GM21619 (cell line): ENCODE measurements around the gene RNF43.

ENCODE experiments used
- ATAC-seq: cut with Tn5 transposase; IDR thresholded peaks from one replicate; pipeline ENCODE4 v1.9.1; 2021; ENCODE audit not compliant: unreplicated experiment

The RNF43 gene

DNA sequence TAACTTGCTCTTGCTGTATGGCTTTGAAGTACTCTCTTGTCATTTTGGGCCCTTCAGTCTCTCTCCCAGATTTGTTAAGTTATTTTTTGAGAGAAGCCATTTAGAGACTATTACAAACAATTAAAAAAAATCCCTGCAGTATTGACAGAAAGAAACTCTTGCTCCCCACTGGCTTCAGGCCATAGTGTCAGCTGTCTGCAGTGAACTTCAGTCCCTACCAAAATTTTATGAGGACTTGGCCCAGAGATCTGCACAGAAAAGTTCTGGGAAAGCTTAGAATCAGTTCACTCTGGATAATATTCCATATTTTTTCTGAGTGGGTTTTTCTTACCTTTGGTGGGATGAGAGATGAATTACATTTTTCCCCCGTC is 34.5 kb downstream of the RNF43 start:
- ATAC-seq, result no peak

DNA sequence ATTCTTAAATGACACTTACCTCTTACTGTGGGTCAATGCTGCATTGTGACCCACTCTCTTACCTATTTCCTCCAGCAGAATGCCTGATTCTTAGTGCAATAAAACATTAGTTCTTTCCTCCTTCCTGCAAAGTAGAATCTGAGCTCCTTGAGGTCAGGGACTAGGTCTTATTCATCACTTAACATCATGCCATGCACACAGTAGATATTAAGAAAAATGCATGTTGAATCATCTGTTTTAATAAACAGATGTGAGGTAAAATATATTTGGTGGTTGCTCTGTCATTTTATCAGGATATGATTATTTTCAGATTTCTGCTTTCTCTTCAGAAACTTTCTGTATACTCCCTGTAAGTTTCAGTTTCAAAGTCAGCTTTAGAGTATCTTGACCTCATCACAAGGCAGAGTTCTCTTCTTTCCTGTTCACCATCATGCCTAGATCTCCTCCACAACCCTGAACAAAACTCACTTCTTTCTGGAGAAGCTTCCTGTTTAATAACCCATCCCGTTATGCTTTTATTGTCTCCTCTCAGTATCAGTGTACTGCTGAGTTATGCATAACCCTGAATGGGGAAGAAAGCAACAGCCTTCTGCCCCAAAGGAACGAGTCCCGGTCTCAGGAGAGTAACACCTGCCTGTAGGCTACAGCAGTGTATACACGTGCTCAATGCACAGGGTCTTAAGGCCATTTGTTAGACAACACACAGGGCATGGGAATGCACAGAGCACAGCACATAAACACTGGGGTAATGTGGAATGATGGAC is 35.0 kb downstream of the RNF43 start:
- peak; percentile 66 for ATAC-seq

DNA sequence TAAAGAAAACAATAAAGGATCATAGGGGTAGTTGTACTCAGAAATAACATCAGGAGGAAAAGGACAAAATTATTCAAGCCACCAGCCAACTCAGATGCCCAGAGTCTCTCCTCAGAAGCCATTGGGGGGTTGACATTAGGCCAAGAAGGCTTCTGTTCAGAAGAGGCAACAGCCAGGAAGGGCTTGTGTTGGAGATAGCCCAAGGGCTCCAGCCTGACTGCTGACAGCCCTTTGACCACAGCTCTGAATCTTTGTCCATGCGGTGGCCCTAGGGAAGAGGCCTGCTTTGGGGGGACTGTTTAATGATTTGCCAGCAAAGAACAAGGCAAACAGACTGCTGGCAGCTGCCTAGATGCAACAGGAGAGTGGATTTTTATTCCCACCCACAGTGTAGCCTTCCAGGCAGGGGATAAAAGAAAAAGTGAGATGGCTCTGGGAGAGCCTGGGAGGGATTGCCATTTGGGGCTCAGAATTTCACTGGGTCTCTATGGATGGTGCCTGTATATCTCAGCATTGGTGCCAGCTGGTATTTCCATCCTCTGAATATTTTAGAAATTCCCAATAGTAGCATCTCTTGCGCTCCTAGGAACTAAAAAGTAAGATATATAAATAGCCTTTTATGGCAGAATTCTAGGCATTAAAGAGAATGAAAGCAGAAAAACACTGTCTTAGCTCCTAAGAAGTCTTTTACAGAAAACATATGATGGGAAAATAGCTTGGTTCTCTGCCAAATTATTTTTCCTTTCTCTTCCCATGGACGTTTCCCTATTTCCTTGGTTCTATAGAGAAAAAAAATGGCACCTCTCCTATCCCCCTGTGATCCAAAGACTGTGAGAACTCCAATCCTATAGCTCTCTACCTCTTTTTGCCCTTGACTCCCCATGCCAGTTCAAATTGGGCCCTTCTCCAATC is 36.0 kb downstream of the RNF43 start:
- no peak for ATAC-seq

DNA sequence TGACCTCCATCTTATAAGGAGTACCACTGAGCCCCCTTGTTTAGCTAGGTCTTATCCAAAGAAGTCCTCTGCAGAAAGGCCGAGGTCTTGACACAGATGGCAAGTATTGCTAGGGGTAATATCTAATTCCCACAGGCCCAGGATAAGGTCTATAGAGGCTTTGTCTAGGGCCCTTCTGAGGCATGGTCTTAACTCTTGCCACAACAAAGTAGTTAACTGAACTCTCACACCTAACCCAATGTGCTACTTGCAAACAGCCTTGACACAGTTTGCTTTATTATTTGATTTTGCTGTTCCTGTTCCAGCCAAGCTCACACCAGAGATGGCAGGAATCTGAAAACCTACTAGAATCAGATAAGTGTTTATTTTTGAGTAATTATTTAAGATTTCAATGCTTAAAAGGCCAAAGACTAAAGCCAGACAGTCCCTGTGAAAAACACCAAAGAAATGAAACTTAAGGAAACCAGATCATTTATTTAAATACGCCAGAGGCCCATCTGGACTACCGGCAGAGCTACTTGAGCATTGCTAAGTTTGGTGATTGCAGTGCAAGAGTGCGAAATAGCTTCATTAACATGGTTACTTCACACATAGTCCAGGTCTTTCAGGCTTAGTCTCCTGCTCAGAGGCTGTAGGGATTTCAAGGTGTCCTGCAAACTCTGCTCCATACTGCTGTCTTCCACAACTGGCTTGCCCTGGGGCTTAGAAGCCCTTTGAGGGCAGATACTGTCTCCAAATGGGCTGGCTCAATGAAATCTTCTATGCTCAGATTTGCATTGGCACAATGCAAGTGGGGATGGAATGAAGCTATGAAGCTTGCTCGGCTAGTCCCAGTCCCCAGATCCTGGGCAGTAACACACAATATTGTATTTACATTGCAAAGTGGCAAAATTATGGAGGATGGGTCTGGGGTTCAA is 36.9 kb downstream of the RNF43 start:
- ATAC-seq, result no peak

DNA sequence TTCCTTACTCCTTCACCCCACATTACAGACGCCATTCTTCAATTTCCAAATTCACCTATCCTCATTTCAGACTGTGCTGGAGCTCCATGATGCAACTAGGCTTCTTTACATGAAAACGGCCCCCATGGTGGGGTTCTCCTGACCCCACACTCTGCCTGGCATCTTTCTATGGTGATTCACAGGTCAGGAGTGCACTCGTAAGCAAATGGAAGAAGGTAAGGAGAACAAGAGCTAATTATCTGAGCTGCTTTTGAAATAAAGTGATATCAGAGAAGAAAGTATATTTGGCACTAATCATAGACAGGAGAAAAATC is 37.9 kb downstream of the RNF43 start:
- ATAC-seq, result no peak

DNA sequence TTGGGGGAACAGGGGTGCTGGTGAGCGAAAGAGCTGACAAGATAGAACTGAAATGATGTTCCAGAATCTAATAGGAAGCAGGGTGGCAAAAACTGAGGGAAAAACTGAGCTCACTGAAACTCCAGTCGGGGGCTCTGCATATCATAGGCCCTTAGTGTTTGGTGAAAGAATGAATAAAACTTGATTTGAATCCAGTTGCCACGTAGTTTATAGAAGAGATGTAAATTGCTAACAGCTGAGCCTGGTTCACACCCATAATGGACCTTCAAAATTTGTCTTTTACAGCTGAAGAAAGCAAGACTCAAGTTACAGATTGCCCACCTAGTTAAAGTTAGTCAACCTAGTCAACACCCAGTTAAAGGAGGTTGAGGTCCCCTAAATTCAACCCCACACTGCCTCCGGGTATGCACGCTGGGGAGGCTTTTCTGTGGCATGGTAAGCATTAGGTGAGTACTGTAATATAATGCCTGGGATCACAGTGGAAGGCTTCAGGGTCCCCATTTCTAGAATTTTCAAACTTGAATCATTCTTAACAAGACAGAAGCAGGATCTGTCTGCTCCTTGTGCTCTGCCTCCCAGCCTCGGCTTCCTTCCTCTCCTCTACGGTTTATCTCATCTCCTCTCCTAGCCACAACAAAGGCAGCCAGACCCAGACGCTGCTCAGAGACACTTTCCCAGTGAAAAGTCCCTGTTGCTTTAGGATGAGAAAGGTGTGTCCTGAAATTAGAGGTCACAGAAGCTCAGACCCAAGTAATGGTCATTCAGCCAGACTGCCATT is 38.4 kb downstream of the RNF43 start:
- no peak for ATAC-seq

DNA sequence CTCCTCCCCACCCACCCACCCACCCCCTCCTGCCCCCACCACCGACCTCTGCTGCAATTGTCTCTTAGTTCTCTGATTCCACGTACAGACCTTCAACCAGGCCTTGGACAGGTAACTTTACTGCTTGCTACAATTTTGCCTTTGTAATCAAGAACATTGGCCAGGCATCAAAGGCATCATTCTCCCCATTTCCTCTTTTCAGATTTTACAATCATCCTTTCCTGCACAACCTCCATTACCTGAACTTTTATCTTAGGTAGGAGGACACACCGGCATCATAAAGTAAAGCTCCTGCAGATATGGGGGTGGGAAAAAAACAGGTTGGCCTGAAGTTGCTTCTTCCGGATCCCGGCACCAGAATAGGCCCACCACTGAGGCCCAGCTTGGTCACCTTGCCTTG is 39.7 kb downstream of the RNF43 start:
- no peak for ATAC-seq

DNA sequence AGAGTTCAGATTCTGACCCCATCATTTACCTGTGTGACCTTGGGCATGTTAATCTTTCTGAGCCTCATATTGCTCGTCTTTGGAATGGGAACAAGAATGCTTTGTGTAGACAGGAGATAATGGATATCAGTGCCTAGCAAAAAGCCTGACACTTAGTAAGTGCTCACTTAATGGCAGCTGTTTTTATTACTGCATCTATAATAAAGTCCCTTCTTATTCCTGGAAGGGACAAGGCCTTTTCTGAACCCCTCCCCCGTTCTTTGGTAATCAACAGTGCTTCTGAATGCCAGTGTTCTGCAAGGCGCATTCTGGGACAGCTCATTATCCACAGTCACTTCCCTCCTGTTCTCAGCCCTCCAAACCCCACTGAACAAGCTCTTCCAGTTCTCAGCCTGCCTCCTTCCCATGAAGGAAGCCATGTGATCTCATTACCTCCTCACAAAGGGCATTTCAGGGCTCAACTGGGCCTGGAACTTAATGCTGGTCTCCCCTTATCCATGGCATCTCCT is 40.2 kb downstream of the RNF43 start:
- ATAC-seq, result no peak

DNA sequence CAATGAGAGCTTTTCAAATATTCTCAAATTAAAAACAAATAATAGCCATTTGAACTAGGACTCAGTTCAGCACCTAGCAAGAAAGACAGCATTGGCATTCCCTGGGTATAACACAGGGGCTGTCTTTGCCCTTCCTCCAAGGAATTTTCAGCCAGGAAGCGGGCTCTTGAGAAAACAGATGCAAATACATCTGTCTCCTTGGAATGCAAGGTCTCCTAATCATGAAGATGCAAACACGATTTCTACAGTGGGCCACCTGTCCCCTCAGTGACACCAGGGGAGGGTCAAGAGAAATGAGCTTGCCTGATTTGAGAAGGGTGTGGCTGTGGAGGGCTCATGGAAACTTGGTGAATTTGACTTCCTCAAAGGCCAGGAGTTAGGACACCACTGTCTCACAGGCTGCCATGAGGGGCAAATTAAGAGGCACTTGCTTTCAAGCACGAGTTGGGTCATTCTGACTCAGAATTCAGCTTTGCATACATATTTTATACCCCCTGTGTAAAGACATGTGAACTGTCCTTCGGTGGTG is 40.8 kb downstream of the RNF43 start:
- no peak for ATAC-seq

DNA sequence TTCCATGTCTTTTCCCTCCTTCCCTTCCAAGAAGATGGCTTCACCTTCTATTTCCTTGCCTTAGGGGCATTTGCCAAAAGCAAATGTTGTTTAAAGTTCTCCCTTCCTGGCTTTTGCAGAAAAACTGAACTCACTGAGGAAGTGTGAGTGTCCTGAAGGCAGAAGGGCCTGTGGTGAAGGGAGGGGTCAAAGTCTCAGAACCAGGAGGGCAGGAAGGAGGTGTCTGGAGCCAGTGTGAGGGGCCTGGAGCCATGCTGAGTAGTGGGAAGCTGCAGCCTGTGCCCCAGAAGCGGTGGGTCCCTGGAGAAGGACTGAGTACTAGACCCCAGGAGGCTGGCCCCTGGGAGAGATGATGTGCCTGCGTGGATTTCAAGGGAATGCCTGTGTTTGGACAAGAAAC is 41.5 kb downstream of the RNF43 start:
- ATAC-seq, result no peak

DNA sequence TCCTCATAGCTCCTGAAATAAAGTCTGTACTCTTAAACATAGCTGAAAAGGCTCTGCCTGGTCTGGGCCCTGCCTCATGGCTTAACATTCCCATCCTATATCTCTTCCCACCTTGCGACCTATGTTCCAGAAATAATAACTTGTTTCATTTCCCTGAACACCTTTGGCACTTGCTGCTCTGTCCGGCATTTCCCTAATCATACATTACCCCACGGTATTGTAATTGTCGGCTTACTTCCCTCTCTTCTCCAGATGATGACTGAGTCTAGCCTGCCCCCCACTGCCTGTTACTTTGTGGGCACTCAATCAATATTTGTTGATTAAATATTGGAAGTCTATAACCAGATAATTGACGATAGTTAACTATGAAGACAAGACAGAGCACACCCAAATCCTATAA is 42.1 kb downstream of the RNF43 start:
- no peak for ATAC-seq

DNA sequence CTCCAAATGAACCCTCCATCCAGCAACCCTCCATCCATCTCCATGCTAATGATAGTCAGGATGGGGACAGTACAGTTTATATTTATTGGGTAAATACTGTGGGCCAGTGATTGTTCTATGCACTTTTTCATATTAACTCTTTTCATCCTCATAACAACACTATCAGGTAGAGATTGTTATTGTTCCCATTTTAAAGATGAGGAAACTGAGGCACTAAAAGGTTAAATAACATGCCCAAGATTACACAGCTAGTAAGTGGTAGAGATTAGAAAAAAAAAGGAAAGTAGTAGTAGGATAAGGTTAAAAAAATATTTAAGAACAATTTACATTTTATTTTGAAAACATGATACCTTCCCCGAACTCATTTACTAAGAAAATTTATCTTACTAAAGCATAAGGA is 43.4 kb downstream of the RNF43 start:
- ATAC-seq, result no peak

DNA sequence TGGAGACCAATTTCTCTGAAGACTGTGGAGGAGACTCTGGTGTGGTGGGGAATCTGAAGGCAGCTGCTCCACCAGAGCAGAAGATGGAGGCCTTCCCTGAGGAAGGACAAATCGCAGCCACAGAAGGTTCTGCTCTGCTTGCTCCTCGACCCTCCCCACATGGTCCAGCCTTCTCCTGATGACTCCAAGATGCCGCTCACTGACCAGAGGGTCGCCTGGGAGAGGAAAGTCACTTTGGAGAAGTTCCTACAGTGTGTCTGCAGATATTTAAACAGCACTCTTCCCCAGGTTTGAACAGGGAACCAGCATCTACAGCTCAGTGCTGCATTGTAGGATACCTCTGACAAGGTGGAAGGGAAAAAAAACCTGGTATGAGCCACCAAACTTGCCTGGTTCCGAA is 44.3 kb downstream of the RNF43 start:
- no peak for ATAC-seq

DNA sequence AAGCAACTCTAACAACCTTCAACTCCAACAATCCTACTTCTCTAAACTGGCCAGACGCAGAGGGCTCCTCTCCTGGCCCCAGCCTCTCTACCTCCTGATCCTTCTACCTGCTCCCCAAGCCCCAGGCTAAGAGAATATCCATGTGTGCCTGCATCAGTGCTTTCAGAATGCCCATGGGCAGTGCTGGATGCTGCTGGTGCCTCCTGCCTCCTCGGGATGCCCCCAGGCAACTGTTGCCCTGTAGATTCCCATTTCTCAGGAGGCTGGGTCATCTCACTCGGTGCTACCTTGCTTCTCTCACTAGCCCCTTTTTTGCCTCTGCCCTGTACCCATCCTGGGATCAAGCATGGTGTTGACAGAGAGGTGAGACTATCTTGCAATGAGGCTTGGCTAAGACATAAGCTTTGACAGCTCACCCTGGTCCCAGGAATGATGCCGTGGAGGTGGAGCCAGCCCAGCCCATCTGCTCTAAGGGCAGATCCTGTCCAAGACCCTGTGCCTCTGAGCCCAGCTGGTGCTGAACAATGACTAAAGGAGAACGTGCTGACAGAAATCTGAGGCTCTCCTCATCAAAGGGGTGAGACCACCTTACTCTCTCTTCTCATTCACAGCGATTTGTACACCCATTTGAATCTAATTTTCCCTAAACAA is 45.9 kb downstream of the RNF43 start:
- ATAC-seq, result no peak

DNA sequence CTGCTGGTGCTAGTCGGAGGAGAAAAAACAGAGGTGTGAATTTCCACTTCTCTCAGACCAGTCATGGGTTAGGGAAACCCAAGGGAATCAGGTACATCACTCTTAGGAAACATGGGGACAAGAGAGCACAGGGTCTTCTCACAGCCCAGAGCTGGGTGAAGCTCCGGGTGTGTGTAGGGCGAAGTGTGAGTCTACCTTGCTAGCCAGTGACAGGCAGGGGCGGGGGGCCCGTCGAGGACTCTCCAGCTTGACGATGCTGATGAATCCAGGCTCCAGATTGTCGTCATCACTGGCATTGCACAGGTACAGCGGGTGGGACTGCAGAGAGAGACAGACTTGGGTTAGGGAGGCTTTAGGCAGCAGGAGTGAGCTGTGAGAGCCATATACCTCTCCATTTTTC is 46.6 kb downstream of the RNF43 start:
- no peak for ATAC-seq

DNA sequence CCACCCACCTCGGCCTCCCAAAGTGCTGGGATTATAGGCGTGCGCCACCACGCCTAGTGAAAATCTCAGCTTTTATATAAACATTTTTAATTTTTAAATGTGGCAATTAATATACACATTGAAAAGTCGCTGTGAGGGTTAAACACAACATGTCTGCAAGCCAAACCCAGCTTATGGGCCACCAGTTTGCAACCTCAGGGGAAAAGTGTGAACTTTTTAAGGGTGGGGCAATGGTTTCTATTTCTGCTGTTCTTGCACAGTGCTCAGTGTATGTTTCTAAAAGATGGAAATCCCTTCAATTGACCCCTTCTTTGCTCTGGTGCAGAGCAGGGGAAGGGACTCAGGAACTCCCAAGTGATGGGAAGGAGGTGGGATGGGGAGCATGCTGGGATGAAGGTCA is 47.0 kb downstream of the RNF43 start:
- no peak for ATAC-seq

DNA sequence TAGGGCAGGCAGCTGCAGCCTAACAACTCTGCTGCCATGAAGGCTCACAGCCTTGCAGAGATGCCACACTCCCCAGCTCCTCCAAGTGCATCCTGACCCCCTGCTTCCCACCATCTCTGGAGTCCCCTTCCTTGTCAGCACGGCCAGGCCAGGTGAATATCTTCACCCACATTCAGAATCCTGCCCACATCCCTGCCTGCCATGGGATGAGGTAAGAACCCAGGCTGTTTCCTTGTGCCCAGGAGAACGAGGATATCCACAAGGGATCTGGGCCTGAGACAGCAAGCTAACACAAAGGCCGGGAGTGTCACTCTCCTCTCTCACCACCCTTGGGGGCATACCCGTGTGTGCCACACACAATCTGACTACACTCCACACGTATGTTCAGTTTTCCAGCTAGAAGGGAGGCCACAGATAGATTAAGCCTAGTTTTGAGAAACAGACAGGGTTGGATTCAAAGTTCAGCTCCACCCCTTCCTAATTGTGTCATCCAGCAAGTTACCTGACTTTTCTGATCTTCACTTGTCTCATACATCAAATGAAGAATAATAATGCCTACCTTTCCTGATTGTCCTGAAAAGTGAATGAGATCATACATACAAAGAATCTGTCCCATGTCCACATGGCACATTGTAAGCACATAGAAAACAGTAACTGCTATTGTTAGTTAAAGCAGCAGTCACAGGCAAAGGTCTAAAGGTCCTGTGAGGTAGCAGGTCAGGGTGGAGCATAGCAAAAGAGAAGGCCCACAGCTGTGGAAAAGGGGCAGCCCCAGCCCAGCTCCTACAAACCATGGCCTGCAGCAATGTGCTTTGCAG is 47.9 kb downstream of the RNF43 start:
- no peak for ATAC-seq

DNA sequence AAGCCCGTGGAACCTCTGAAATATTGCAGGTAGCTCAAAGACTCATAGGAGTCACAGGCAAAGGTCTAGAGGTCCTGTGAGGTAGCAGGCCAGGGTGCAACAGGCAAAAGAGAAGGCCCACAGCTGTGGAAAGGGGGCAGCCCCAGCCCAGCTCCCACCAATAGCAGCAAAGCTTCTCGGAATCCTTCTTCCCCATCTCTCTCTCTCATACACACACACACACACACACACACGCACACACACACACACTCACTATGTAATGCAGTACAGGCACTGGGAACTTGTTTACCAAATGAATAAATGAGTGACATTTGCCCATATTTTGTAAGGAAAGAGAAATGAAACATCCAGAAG is 48.5 kb downstream of the RNF43 start:
- ATAC-seq, result no peak
